RWPE1 (cell line): ENCODE data around the gene STAMBP.

ENCODE experiments used
- CTCF ChIA-PET: fragments of 350-600 bp; sonication (Branson Sonifier 250); formaldehyde crosslinking; extraction: SDS; loops from one replicate; lab custom pipeline; 2021; lab: Yijun Ruan, JAX
- POLR2A ChIA-PET: fragments of 400-600 bp; formaldehyde crosslinking; extraction: SDS; loops from one replicate; lab custom pipeline; 2020; ENCODE audit warnings: antibody characterized with exemption; ENCODE audit not compliant: low non-redundant PET; lab: Yijun Ruan, JAX
- DNase-seq: peaks from one replicate; pipeline ENCODE4 v3.0.0; 2012; ENCODE audit warnings: low spot score
- H3K27ac ChIP-seq: fragments of 450-650 bp; 2 replicates; pipeline ENCODE4 v1.5.1; 2017
- CTCF ChIP-seq: fragments of 450-650 bp; conservative IDR thresholded peaks from 2 replicates; pipeline ENCODE4 v1.5.1; 2017; ENCODE audit warnings: low read depth, mild to moderate bottlenecking

STAMBP gene

GRCh38 chr2:73895473-73895872, 66.7 kb downstream of the STAMBP start:
- TF ChIP-seq CTCF: no peak
- ChIA-PET CTCF (no interaction called here), POLR2A (no interaction called here)
- no peak overlapping the region for H3K27ac ChIP-seq
- no peak for DNase-seq

- DNase-seq: no peak
- POLR2A ChIA-PET: no interaction called here
- CTCF ChIA-PET: no interaction called here
- no peak for TF ChIP-seq CTCF
- no peak overlapping the region for H3K27ac ChIP-seq
Measured at GRCh38 chr2:73896362-73897239, 67.8 kb downstream of the STAMBP start.

- no peak for TF ChIP-seq CTCF
- no peak for DNase-seq
- ChIA-PET POLR2A (no interaction called here), CTCF (no interaction called here)
- H3K27ac ChIP-seq: no peak overlapping the region
Measured at GRCh38 chr2:73897240-73897583, 68.5 kb downstream of the STAMBP start.

GRCh38 chr2:73897934-73898333, 69.2 kb downstream of the STAMBP start:
- no peak overlapping the region for H3K27ac ChIP-seq
- TF ChIP-seq CTCF: no peak
- POLR2A ChIA-PET: no interaction called here
- DNase-seq: no peak
- CTCF ChIA-PET: no interaction called here

GRCh38 chr2:73899801-73900336, 71.1 kb downstream of the STAMBP start:
- ChIA-PET CTCF (no interaction called here), POLR2A (no interaction called here)
- H3K27ac ChIP-seq: no peak overlapping the region
- no peak for TF ChIP-seq CTCF
- no peak for DNase-seq

GRCh38 chr2:73901143-73901542, 72.4 kb downstream of the STAMBP start:
- no peak for TF ChIP-seq CTCF
- ChIA-PET POLR2A (no interaction called here), CTCF (no interaction called here)
- H3K27ac ChIP-seq: no peak overlapping the region
- DNase-seq: no peak
